ENCODE measurements around the gene CAPRIN2.

The CAPRIN2 gene

DNA sequence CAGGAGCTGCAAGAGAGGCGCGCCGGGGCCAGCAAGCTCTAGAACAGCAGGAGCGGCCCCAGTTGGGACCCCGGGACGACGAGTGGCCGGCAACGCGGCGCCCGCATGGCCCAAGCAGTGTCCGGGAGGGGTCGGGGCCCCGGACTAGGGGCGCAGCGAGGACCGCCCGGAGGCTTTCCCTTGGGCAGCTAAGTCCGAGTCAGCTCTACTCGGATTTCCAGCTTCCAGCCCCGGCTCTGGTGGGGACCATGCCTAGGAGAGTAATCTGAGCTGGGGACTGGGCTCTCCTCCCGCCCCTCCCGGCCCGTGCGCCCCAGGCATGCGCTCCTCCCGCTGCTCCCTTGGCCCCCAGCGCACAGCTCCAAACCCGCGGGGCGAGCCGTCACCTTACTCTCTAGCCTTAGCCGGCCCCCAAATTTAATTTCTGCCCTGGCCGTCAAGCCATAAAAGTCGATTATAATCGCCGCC, 41.6 kb upstream of the CAPRIN2 start:
- peak overlapping the region; percentile 90 for H3K4me2 ChIP-seq (ENCODE audit: low read depth, low read length)

DNA sequence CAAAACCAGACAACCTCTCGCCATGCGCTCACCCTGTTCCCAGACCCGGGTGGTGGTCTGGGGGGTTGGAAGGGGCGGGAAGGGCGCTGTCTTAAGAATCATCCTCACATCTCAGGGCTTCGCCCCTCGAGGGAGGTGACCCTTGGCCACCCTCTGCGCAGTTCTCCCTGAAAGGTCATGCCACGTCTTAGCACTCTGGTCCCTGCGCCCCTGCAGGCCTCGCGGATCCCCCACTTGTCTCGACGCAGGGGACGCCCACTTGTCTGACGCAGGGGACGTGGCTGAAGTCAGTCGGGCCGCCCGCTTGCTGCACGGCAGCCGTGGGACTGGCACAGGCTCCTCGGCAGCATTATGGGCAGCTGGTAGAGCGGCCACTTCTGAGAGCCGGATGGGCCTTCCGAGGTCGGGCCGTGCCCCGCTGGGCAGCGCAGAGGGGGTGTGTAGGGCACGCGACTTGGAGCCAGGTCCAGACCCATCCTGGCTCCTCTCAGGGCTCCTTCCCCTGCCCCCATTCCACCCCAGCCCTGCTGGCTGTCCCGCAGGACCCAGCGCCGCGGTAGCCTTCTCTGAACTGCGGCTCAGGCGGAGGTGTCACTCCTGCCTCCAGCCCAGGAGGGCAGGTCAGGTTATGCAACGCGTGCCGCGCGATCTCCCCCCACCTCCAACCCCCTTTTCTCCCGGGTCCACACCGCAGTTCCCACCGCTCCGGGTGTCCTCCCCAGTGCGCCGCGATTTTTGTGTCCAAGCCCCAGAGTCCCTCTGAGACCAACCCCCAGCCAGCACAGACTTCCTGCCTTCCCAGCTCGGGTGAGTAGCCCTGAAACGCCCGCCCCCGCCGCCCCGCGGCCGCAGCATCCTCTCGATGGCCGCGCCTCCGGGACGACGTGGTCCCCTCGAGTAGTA, 40.9 kb upstream of the CAPRIN2 start:
- DNase-seq, result peak; percentile 65
- H3K4me2 ChIP-seq (ENCODE audit: low read depth, low read length), result peak overlapping the region; percentile 90
- H3K27ac ChIP-seq (ENCODE audit: low read length), result no peak overlapping the region
- no peaks in the 10 kb centered on the region for H3K9me2 ChIP-seq (replicated peaks; ENCODE audit: insufficient read depth, low read length)
- H3F3A ChIP-seq (ENCODE audit: insufficient read depth, low read length), result no peaks in the 10 kb centered on the region
- no peak overlapping the region for H3K9ac ChIP-seq (ENCODE audit: low read length)
- H3K9me3 ChIP-seq (replicated peaks; ENCODE audit: insufficient read depth, low read length), result no peaks in the 10 kb centered on the region
- no peaks in the 10 kb centered on the region for H3K79me2 ChIP-seq (ENCODE audit: low read length)
- peaks cover 3% of the 10 kb centered on the region; the same call in 1 of the 2 replicates for H3K4me1 ChIP-seq (ENCODE audit: low read length)
- no peak for TF ChIP-seq EZH2 (optimal IDR thresholded peaks at IDR 0.05; ENCODE audit: low read depth, low read length)
- TF ChIP-seq, protein P1, sequence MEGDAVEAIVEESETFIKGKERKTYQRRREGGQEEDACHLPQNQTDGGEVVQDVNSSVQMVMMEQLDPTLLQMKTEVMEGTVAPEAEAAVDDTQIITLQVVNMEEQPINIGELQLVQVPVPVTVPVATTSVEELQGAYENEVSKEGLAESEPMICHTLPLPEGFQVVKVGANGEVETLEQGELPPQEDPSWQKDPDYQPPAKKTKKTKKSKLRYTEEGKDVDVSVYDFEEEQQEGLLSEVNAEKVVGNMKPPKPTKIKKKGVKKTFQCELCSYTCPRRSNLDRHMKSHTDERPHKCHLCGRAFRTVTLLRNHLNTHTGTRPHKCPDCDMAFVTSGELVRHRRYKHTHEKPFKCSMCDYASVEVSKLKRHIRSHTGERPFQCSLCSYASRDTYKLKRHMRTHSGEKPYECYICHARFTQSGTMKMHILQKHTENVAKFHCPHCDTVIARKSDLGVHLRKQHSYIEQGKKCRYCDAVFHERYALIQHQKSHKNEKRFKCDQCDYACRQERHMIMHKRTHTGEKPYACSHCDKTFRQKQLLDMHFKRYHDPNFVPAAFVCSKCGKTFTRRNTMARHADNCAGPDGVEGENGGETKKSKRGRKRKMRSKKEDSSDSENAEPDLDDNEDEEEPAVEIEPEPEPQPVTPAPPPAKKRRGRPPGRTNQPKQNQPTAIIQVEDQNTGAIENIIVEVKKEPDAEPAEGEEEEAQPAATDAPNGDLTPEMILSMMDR (IDR thresholded peaks at IDR 0.05; ENCODE audit: low read length), result peak; percentile 13; the same call in 1 of the 2 replicates
- no peaks in the 10 kb centered on the region for H3K27me3 ChIP-seq (replicated peaks; ENCODE audit: insufficient read depth, low read length)
- H3K36me3 ChIP-seq (replicated peaks; ENCODE audit: insufficient read depth, low read length), result no peaks in the 10 kb centered on the region
- H4K20me1 ChIP-seq (ENCODE audit: insufficient read depth, low read length), result no peaks in the 10 kb centered on the region
- peak overlapping the region; percentile 63 for H3K4me3 ChIP-seq (ENCODE audit: low read length)
- peak overlapping the region; percentile 82 for H2AFZ ChIP-seq (ENCODE audit: low read length)

More for the DNA sequence above, 41.6 kb upstream of the CAPRIN2 start:
- TF ChIP-seq, protein P1 (IDR thresholded peaks at IDR 0.05; ENCODE audit: low read length), result no peak
- TF ChIP-seq EZH2phosphoT487 (IDR thresholded peaks at IDR 0.05; ENCODE audit: low read length), result no peak
- no peak for TF ChIP-seq EZH2 (optimal IDR thresholded peaks at IDR 0.05; ENCODE audit: low read depth, low read length)
- no peaks in the 10 kb centered on the region for H3F3A ChIP-seq (ENCODE audit: insufficient read depth, low read length)
- peak overlapping the region; percentile 63 for H3K4me3 ChIP-seq (ENCODE audit: low read length)
- no peaks in the 10 kb centered on the region for H4K20me1 ChIP-seq (ENCODE audit: insufficient read depth, low read length)
- H3K9me2 ChIP-seq (replicated peaks; ENCODE audit: insufficient read depth, low read length), result no peaks in the 10 kb centered on the region
- H3K9me3 ChIP-seq (replicated peaks; ENCODE audit: insufficient read depth, low read length), result no peaks in the 10 kb centered on the region
- no peaks in the 10 kb centered on the region for H3K27me3 ChIP-seq (replicated peaks; ENCODE audit: insufficient read depth, low read length)
- H3K79me2 ChIP-seq (ENCODE audit: low read length), result no peaks in the 10 kb centered on the region
- no peaks in the 10 kb centered on the region for H3K36me3 ChIP-seq (replicated peaks; ENCODE audit: insufficient read depth, low read length)
- H3K9ac ChIP-seq (ENCODE audit: low read length), result no peak overlapping the region
- H2AFZ ChIP-seq (ENCODE audit: low read length), result peak overlapping the region; percentile 82
- DNase-seq, result no peak
- H3K4me1 ChIP-seq (ENCODE audit: low read length), result no peaks in the 10 kb centered on the region
- H3K27ac ChIP-seq (ENCODE audit: low read length), result no peak overlapping the region

DNA sequence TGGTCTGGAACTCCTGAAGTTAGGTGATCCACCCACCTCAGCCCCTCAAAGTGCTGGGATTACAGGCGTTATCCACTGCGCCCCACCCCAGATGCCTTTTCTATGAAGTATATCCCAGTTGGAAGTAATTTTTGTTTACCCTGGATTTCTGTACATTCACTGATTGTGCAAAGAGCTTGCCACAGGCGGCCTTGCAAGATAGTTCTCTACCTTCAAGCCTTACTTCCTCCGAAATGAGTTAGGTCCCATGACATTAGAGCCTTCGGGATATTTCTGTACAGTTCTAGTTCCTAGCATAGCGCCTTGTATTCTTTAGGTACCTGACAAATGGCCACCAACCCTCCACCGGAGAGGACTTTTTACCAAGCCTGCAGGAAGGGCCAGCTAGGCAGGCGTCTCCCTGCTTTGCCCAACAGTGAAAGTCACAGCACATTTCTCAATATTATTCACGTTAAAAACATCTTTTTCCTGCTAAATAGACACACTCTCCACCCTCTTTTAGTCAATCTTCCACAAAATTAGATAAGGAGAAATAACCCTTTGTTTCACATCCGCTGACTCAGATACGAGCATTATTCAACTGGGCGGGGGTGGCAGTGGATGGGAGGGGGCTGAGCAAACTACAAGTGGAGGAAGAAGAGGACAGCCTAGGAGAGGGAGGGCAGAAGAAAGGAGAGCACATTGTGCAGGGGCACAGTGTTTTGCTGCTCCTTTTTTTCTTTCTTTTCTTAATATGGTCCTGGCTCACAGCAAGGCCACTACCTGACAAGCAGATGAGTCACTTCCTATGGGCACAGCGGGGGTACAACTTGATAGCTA, 40.0 kb upstream of the CAPRIN2 start:
- no peaks in the 10 kb centered on the region for H3K9me3 ChIP-seq (replicated peaks; ENCODE audit: insufficient read depth, low read length)
- no peak for TF ChIP-seq EZH2 (optimal IDR thresholded peaks at IDR 0.05; ENCODE audit: low read depth, low read length)
- TF ChIP-seq, protein P1 (IDR thresholded peaks at IDR 0.05; ENCODE audit: low read length), result no peak
- TF ChIP-seq EZH2phosphoT487 (IDR thresholded peaks at IDR 0.05; ENCODE audit: low read length), result no peak
- no peak overlapping the region for H3K27ac ChIP-seq (ENCODE audit: low read length)
- H3K79me2 ChIP-seq (ENCODE audit: low read length), result no peaks in the 10 kb centered on the region
- no peak for DNase-seq
- no peaks in the 10 kb centered on the region for H4K20me1 ChIP-seq (ENCODE audit: insufficient read depth, low read length)
- no peak overlapping the region for H2AFZ ChIP-seq (ENCODE audit: low read length)
- H3K9me2 ChIP-seq (replicated peaks; ENCODE audit: insufficient read depth, low read length), result no peaks in the 10 kb centered on the region
- H3K4me1 ChIP-seq (ENCODE audit: low read length), result peaks cover 3% of the 10 kb centered on the region; the same call in 1 of the 2 replicates
- H3K4me2 ChIP-seq (ENCODE audit: low read depth, low read length), result no peak overlapping the region
- no peaks in the 10 kb centered on the region for H3F3A ChIP-seq (ENCODE audit: insufficient read depth, low read length)
- no peak overlapping the region for H3K9ac ChIP-seq (ENCODE audit: low read length)
- H3K36me3 ChIP-seq (replicated peaks; ENCODE audit: insufficient read depth, low read length), result no peaks in the 10 kb centered on the region
- no peak overlapping the region for H3K4me3 ChIP-seq (ENCODE audit: low read length)
- H3K27me3 ChIP-seq (replicated peaks; ENCODE audit: insufficient read depth, low read length), result no peaks in the 10 kb centered on the region
